HL-60 (cell line): Measurements from ENCODE around the gene KCNAB3.

Experiments used
- DNase-seq, 2 experiments: peaks; one replicate each; pipeline ENCODE4 v3.0.0-alpha.2; 2010 to 2020; ENCODE audit warnings: low read depth in 1 of 2, low spot score in 1 of 2
- H3K27ac ChIP-seq: fragments of 250-450 bp; sonication (Bioruptor Pico); replicated peaks from 2 replicates; pipeline ENCODE4 v1.5.1; 2020; ENCODE audit warnings: mild to moderate bottlenecking, moderate library complexity
- H3K27me3 ChIP-seq: fragments of 250-450 bp; sonication (Bioruptor Pico); 2 replicates; pipeline ENCODE4 v1.5.1; 2021; ENCODE audit warnings: mild to moderate bottlenecking, moderate library complexity; ENCODE audit not compliant: insufficient read depth, poor library complexity, severe bottlenecking
- H3K4me3 ChIP-seq: replicated peaks from 2 replicates; pipeline ENCODE4 v1.5.1; 2011; ENCODE audit warnings: mild to moderate bottlenecking, control low read depth, low read length; ENCODE audit not compliant: insufficient read depth
- GABPA ChIP-seq: IDR thresholded peaks from 2 replicates; pipeline ENCODE4 v1.6.1; 2012; ENCODE audit warnings: low read depth
- POLR2AphosphoS5 ChIP-seq: IDR thresholded peaks from 2 replicates; pipeline ENCODE4 v1.6.1; 2012; ENCODE audit warnings: low read depth
- SPI1 ChIP-seq: IDR thresholded peaks from 2 replicates; pipeline ENCODE4 v1.6.1; 2012; ENCODE audit warnings: low read depth, mild to moderate bottlenecking, borderline replicate concordance
- TF ChIP-seq, protein P1 (sequence below): IDR thresholded peaks from 2 replicates; pipeline ENCODE4 v1.6.1; 2012; ENCODE audit warnings: low read depth; ENCODE audit not compliant: insufficient replicate concordance
- TF ChIP-seq, protein P2 (sequence below): IDR thresholded peaks from one replicate; pipeline ENCODE4 v1.5.1; 2011; ENCODE audit warnings: low read length, control low read depth, inconsistent platforms; ENCODE audit not compliant: insufficient read depth

KCNAB3 gene

GRCh38 chr17:7878234-7878633 is 51.4 kb downstream of the KCNAB3 start:
- DNase-seq, result no peak
- Histone ChIP-seq H3K27me3 (no peaks in the 10 kb centered on the region), H3K27ac (no peak overlapping the region), H3K4me3 (no peak overlapping the region)
- TF ChIP-seq, protein P1, sequence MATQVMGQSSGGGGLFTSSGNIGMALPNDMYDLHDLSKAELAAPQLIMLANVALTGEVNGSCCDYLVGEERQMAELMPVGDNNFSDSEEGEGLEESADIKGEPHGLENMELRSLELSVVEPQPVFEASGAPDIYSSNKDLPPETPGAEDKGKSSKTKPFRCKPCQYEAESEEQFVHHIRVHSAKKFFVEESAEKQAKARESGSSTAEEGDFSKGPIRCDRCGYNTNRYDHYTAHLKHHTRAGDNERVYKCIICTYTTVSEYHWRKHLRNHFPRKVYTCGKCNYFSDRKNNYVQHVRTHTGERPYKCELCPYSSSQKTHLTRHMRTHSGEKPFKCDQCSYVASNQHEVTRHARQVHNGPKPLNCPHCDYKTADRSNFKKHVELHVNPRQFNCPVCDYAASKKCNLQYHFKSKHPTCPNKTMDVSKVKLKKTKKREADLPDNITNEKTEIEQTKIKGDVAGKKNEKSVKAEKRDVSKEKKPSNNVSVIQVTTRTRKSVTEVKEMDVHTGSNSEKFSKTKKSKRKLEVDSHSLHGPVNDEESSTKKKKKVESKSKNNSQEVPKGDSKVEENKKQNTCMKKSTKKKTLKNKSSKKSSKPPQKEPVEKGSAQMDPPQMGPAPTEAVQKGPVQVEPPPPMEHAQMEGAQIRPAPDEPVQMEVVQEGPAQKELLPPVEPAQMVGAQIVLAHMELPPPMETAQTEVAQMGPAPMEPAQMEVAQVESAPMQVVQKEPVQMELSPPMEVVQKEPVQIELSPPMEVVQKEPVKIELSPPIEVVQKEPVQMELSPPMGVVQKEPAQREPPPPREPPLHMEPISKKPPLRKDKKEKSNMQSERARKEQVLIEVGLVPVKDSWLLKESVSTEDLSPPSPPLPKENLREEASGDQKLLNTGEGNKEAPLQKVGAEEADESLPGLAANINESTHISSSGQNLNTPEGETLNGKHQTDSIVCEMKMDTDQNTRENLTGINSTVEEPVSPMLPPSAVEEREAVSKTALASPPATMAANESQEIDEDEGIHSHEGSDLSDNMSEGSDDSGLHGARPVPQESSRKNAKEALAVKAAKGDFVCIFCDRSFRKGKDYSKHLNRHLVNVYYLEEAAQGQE, result no peak
- TF ChIP-seq POLR2AphosphoS5 (no peak), GABPA (no peak), SPI1 (no peak)
- TF ChIP-seq, protein P2, sequence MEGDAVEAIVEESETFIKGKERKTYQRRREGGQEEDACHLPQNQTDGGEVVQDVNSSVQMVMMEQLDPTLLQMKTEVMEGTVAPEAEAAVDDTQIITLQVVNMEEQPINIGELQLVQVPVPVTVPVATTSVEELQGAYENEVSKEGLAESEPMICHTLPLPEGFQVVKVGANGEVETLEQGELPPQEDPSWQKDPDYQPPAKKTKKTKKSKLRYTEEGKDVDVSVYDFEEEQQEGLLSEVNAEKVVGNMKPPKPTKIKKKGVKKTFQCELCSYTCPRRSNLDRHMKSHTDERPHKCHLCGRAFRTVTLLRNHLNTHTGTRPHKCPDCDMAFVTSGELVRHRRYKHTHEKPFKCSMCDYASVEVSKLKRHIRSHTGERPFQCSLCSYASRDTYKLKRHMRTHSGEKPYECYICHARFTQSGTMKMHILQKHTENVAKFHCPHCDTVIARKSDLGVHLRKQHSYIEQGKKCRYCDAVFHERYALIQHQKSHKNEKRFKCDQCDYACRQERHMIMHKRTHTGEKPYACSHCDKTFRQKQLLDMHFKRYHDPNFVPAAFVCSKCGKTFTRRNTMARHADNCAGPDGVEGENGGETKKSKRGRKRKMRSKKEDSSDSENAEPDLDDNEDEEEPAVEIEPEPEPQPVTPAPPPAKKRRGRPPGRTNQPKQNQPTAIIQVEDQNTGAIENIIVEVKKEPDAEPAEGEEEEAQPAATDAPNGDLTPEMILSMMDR, result no peak

- DNase-seq, result no peak
- Histone ChIP-seq H3K4me3 (no peak overlapping the region), H3K27ac (no peak overlapping the region), H3K27me3 (no peaks in the 10 kb centered on the region)
- TF ChIP-seq POLR2AphosphoS5 (no peak), GABPA (no peak), SPI1 (no peak)
- TF ChIP-seq, protein P1, result no peak
- TF ChIP-seq, protein P2, result no peak
These were observed 53.8 kb downstream of the KCNAB3 start for GRCh38 chr17:7875804-7876370.

GRCh38 chr17:7873051-7873450 is 56.6 kb downstream of the KCNAB3 start:
- DNase-seq, result no peak
- Histone ChIP-seq H3K4me3 (no peak overlapping the region), H3K27ac (no peak overlapping the region), H3K27me3 (no peaks in the 10 kb centered on the region)
- TF ChIP-seq, protein P2, result no peak
- no peak for TF ChIP-seq GABPA
- no peak for TF ChIP-seq SPI1
- TF ChIP-seq, protein P1, result no peak
- no peak for TF ChIP-seq POLR2AphosphoS5
